HEK293 (cell line): ENCODE data around the gene CARD11.

Experiments used
- CTCF ChIA-PET: fragments of 350-600 bp; formaldehyde crosslinking; extraction: SDS; loops from one replicate; lab custom pipeline; 2021; ENCODE audit warnings: antibody characterized with exemption; lab: Yijun Ruan, JAX
- POLR2A ChIA-PET: fragments of 300-600 bp; formaldehyde crosslinking; extraction: SDS; loops from one replicate; lab custom pipeline; 2020; ENCODE audit warnings: antibody characterized with exemption, inconsistent platforms; lab: Yijun Ruan, JAX
- H3K27ac ChIP-seq: fragments of 200-500 bp; sonication (Bioruptor generic); 2 replicates; pipeline ENCODE4 v1.5.1; 2014; ENCODE audit warnings: low read depth, low read length, control low read depth, inconsistent platforms; ENCODE audit errors: extremely low read depth
- H3K36me3 ChIP-seq, 2 experiments: fragments of 200-500 bp in 1 of 2; sonication (Bioruptor generic) in 1 of 2; 1 replicate in 1 of 2; 2 replicates in 1 of 2; pipeline ENCODE4 v1.5.1; 2014 to 2017; ENCODE audit warnings: inconsistent platforms in 2 of 2, low read length in 2 of 2; ENCODE audit not compliant: control insufficient read depth in 2 of 2, insufficient read depth in 1 of 2
- H3K4me1 ChIP-seq: fragments of 200-500 bp; sonication (Bioruptor generic); 2 replicates; pipeline ENCODE4 v1.5.1; 2014; ENCODE audit warnings: mild to moderate bottlenecking, low read length, inconsistent platforms; ENCODE audit not compliant: control insufficient read depth, insufficient read depth
- H3K4me3 ChIP-seq: 2 replicates; pipeline ENCODE4 v1.5.1; 2011; ENCODE audit warnings: low read depth, mild to moderate bottlenecking, control low read depth, low read length, moderate library complexity
- H3K9me3 ChIP-seq: fragments of 200-500 bp; sonication (Bioruptor generic); 2 replicates; pipeline ENCODE4 v1.5.1; 2014; ENCODE audit warnings: low read depth, low read length, inconsistent platforms; ENCODE audit not compliant: control insufficient read depth, insufficient read depth
- OSR2 ChIP-seq: fragments of 450-650 bp; formaldehyde crosslinking; IDR thresholded peaks from 2 replicates; pipeline ENCODE4 v1.5.1; 2016; ENCODE audit warnings: missing biosample characterization, missing genetic modification characterization
- PRDM10 ChIP-seq: fragments of 450-650 bp; formaldehyde crosslinking; IDR thresholded peaks from 2 replicates; pipeline ENCODE4 v1.5.1; 2016; ENCODE audit warnings: missing biosample characterization, missing genetic modification characterization
- TRIM28 ChIP-seq: IDR thresholded peaks from 2 replicates; pipeline ENCODE4 v1.6.1; 2011; ENCODE audit warnings: low read length, control low read depth, borderline replicate concordance
- TSHZ1 ChIP-seq: fragments of 450-650 bp; formaldehyde crosslinking; IDR thresholded peaks from 2 replicates; pipeline ENCODE4 v1.5.1; 2016; ENCODE audit warnings: missing biosample characterization, missing genetic modification characterization, borderline replicate concordance
- ZBTB21 ChIP-seq: fragments of 450-650 bp; formaldehyde crosslinking; IDR thresholded peaks from 2 replicates; pipeline ENCODE4 v1.5.1; 2017; ENCODE audit warnings: missing biosample characterization, missing genetic modification characterization
- ZNF311 ChIP-seq: fragments of 450-650 bp; formaldehyde crosslinking; IDR thresholded peaks from 2 replicates; pipeline ENCODE4 v1.5.1; 2017; ENCODE audit warnings: missing biosample characterization, missing genetic modification characterization, borderline replicate concordance
- ZNF501 ChIP-seq: fragments of 450-650 bp; formaldehyde crosslinking; IDR thresholded peaks from 2 replicates; pipeline ENCODE4 v1.5.1; 2016; ENCODE audit warnings: missing biosample characterization, missing genetic modification characterization
- ZNF596 ChIP-seq: fragments of 450-650 bp; IDR thresholded peaks from 2 replicates; pipeline ENCODE4 v1.5.0; 2018; ENCODE audit warnings: missing biosample characterization, mild to moderate bottlenecking, missing genetic modification characterization, moderate library complexity
- ZNF626 ChIP-seq: fragments of 450-650 bp; sonication (Bioruptor Pico); formaldehyde crosslinking; IDR thresholded peaks from 2 replicates; pipeline ENCODE4 v1.5.1; 2018; ENCODE audit warnings: missing biosample characterization, missing genetic modification characterization, inconsistent platforms
- ZNF707 ChIP-seq: fragments of 450-650 bp; formaldehyde crosslinking; IDR thresholded peaks from 2 replicates; pipeline ENCODE4 v1.5.1; 2016; ENCODE audit warnings: missing biosample characterization, missing genetic modification characterization
- TF ChIP-seq, protein P1 (sequence below): fragments of 450-650 bp; formaldehyde crosslinking; IDR thresholded peaks from 2 replicates; pipeline ENCODE4 v1.5.1; 2016; ENCODE audit warnings: missing biosample characterization, missing genetic modification characterization
- TF ChIP-seq, protein P2 (sequence below): fragments of 450-650 bp; formaldehyde crosslinking; IDR thresholded peaks from 2 replicates; pipeline ENCODE4 v1.5.1; 2016; ENCODE audit warnings: missing biosample characterization, missing genetic modification characterization
- TF ChIP-seq, protein P3 (sequence below): fragments of 450-650 bp; formaldehyde crosslinking; conservative IDR thresholded peaks from 2 replicates; pipeline ENCODE4 v1.5.1; 2016; ENCODE audit warnings: low read depth, missing biosample characterization, missing genetic modification characterization

CARD11 gene

GRCh38 chr7:3091631-3092030, 48.0 kb upstream of the CARD11 start:
- H3K9me3 ChIP-seq = no peaks in the 10 kb centered on the region
- CTCF ChIA-PET = interaction anchor here (0.6 to 1.0 kb wide), 2 partner anchors 26 to 61 kb away, joined by 5 to 6 read pairs; no protein-coding TSS in a partner anchor
- TF ChIP-seq ZNF626 (tag by site-specific recombination) = no peak
- no peak for TF ChIP-seq TRIM28
- TF ChIP-seq ZBTB21 (tag by site-specific recombination) = no peak
- no peak for TF ChIP-seq TSHZ1 (tag by site-specific recombination)
- TF ChIP-seq, protein P1, sequence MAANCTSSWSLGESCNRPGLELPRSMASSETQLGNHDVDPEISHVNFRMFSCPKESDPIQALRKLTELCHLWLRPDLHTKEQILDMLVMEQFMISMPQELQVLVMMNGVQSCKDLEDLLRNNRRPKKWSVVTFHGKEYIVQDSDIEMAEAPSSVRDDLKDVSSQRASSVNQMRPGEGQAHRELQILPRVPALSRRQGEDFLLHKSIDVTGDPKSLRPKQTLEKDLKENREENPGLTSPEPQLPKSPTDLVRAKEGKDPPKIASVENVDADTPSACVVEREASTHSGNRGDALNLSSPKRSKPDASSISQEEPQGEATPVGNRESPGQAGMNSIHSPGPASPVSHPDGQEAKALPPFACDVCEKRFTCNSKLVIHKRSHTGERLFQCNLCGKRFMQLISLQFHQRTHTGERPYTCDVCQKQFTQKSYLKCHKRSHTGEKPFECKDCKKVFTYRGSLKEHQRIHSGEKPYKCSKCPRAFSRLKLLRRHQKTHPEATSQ (tag by site-specific recombination) = no peak
- TF ChIP-seq OSR2 = no peak
- no peak for TF ChIP-seq ZNF311 (tag by site-specific recombination)
- TF ChIP-seq ZNF501 = no peak
- no peak for TF ChIP-seq PRDM10
- no peak for TF ChIP-seq ZNF596 (tag by site-specific recombination)
- POLR2A ChIA-PET = no interaction called here
- H3K27ac ChIP-seq = no peak overlapping the region
- no peaks in the 10 kb centered on the region for H3K36me3 ChIP-seq
- H3K4me1 ChIP-seq = no peaks in the 10 kb centered on the region
- no peak overlapping the region for H3K4me3 ChIP-seq

DNA sequence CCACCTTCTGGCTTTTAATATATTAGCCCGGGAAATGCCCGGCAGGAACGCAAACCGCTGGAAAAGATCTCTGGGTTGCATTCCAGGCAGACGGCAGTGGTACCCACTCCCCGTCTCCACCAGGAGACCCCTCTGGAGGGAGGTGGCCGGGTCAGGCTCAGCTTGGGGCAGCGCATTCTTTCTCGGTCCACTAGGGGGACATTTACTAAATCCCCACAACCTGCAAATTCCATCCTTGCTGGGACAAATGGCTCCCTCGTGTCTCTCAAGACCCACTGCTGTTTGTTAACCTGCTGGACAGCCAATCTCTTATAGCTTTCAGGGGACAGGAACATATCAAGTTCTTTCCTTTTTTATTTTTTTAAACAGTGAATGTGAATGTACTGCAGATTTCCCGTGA, 45.8 kb upstream of the CARD11 start:
- POLR2A ChIA-PET = interaction anchor here (0.7 kb wide), 1 partner anchor 103 kb away, joined by 3 read pairs; no protein-coding TSS in a partner anchor
- TF ChIP-seq, protein P2, sequence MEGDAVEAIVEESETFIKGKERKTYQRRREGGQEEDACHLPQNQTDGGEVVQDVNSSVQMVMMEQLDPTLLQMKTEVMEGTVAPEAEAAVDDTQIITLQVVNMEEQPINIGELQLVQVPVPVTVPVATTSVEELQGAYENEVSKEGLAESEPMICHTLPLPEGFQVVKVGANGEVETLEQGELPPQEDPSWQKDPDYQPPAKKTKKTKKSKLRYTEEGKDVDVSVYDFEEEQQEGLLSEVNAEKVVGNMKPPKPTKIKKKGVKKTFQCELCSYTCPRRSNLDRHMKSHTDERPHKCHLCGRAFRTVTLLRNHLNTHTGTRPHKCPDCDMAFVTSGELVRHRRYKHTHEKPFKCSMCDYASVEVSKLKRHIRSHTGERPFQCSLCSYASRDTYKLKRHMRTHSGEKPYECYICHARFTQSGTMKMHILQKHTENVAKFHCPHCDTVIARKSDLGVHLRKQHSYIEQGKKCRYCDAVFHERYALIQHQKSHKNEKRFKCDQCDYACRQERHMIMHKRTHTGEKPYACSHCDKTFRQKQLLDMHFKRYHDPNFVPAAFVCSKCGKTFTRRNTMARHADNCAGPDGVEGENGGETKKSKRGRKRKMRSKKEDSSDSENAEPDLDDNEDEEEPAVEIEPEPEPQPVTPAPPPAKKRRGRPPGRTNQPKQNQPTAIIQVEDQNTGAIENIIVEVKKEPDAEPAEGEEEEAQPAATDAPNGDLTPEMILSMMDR = 0 out of 2 replicates have a peak, but pooled peaks have one; percentile 9
- TF ChIP-seq ZNF707 (tag by site-specific recombination) = no peak
- TF ChIP-seq, protein P3, sequence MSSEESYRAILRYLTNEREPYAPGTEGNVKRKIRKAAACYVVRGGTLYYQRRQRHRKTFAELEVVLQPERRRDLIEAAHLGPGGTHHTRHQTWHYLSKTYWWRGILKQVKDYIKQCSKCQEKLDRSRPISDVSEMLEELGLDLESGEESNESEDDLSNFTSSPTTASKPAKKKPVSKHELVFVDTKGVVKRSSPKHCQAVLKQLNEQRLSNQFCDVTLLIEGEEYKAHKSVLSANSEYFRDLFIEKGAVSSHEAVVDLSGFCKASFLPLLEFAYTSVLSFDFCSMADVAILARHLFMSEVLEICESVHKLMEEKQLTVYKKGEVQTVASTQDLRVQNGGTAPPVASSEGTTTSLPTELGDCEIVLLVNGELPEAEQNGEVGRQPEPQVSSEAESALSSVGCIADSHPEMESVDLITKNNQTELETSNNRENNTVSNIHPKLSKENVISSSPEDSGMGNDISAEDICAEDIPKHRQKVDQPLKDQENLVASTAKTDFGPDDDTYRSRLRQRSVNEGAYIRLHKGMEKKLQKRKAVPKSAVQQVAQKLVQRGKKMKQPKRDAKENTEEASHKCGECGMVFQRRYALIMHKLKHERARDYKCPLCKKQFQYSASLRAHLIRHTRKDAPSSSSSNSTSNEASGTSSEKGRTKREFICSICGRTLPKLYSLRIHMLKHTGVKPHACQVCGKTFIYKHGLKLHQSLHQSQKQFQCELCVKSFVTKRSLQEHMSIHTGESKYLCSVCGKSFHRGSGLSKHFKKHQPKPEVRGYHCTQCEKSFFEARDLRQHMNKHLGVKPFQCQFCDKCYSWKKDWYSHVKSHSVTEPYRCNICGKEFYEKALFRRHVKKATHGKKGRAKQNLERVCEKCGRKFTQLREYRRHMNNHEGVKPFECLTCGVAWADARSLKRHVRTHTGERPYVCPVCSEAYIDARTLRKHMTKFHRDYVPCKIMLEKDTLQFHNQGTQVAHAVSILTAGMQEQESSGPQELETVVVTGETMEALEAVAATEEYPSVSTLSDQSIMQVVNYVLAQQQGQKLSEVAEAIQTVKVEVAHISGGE (tag by site-specific recombination) = no peak
- Histone ChIP-seq H3K4me1 (no peaks in the 10 kb centered on the region), H3K36me3 (no peaks in the 10 kb centered on the region), H3K9me3 (no peaks in the 10 kb centered on the region), H3K27ac (no peak overlapping the region), H3K4me3 (no peak overlapping the region)
- CTCF ChIA-PET = interaction anchor here (0.6 to 1.2 kb wide), 5 partner anchors 10 to 265 kb away, joined by 3 to 8 read pairs (median 5); no protein-coding TSS in a partner anchor
